HG02885 (cell line): ENCODE data around the gene NCOA5.

ENCODE experiments used
- ATAC-seq: cut with Tn5 transposase; IDR thresholded peaks from one replicate; pipeline ENCODE4 v1.9.1; 2021; ENCODE audit warnings: mild to moderate bottlenecking; ENCODE audit not compliant: unreplicated experiment, poor library complexity

The NCOA5 gene

DNA sequence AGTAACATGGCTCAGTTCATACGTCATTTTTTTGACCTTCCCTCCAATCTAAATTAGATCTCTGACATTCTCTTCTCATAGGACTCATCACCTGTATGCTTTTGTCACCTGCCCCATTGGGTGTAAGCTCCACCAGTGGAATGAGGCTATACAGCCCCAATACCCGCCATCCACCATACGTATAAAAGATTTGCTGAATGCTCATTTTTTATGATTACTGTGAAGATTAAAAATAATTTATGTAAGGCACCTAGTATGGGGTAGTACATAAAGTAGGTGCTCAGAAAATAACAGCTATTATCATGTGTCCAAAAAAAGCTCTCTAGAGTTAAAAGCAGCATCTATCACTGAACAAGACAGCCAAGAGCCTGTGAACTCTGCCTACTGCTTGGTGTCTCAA is 24.1 kb downstream of the NCOA5 start:
- no peak for ATAC-seq

DNA sequence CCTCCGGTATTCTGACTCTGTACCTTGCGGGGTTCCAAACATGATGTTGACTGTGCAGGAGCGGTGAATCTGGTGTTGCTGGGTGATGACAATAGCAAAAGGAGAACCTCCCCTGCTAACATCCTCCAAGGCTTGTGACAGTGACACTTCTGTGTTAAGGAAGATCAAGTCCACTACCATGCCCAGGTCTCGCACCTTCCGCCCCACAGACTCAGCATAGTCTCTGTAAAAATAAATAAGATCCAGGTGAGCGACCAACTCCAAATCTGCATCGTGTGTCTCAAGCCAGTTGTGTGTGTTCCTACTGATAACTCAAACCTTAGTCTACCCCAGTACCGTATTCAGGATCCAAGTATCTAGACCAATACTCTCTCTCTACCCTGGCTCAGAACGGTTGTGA is 24.8 kb downstream of the NCOA5 start:
- ATAC-seq: no peak

DNA sequence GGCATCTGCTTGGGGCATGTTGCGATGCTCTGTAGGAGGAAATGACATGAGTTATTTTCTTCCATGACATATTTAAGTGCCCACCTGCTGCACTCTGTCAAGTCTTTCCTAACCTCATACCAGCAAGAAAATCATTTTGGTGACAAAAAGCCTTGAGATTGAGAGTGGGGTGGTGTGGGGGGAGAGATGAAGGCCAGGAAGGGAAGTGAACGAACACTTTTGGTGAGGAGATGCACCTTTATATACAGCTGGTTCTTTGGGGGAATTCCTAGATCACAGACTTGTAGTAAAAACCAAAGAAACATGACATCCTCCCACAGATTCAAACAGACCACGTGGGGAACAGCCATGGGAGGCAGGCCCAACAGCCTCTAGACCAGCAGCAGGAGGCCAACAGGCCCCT is 26.1 kb downstream of the NCOA5 start:
- ATAC-seq: no peak

DNA sequence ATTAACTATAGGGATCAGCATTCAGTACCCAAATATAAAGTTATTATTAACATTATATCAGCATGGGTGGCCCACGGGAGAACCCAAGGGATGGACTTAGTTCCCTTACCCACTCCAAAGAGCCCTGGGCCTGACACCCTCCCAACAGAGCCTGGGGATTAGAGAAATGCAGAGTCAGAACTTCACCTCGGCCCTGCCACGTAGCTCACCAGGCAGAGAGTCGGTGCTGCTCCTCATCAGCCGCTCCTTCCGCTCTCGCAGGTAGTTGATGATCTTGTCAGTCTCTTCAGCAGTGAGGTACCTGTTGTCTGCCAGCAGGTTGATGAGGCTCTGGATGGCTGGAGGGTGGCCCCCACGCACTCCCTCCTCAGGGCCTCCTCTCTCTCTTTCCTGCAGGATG is 26.6 kb downstream of the NCOA5 start:
- no peak for ATAC-seq

DNA sequence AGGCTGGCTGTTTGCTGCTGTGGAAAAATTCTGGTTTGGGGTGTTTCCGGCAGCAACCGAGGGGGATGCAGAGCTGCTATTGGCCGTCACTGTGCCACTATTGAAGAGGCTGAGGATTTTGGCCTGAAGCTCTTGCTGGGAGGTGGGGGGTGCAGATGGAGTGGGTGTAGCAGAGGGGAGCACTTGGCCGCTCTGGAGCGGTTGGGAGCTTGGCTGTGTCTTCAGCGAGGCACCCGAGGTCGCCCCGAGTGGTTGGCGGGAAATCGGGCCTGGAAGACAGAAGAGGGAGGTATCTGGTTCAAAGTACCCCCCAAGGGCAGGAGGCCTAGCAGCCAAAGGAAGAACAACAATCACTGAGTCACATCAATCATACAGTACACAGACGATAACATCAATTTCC is 27.1 kb downstream of the NCOA5 start:
- ATAC-seq: no peak

DNA sequence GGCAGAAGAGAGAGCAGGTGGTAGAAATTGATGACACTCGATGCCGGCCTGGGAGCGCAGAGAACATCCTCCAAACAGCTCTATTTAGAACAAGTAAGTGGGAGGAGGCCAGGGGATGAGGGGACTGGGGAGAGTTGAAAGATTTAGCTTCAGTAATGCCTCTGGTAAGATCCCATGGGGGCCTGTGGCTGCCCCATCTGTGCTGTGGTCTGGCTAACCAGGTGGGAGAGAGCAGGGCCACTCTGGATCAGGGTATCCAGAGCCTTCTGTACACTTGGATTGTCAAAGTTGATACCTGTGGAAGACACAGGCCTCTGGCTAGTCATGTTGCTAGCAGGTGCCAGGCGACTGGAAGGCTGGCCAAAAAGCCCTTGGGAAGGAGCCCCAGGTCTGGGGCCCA is 27.6 kb downstream of the NCOA5 start:
- no peak for ATAC-seq

DNA sequence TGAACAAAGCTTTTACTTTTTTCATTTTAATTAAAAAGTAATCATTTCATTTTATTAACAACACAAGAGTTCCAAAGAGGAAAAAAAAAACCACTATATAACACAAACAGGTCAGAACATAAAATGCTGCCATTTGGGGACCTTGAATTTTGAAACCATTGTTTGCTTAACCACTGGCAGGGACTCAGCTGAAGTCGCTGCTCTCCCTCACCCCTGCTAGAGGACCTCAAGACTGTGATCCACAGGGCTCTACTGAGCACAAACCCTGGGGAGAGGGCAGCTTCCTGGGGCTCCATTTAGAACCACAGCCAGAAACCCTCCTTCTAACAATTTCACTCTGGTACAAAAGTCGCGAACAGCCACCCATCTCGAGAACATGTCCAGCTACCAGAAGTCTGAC is 28.8 kb downstream of the NCOA5 start:
- no peak for ATAC-seq

DNA sequence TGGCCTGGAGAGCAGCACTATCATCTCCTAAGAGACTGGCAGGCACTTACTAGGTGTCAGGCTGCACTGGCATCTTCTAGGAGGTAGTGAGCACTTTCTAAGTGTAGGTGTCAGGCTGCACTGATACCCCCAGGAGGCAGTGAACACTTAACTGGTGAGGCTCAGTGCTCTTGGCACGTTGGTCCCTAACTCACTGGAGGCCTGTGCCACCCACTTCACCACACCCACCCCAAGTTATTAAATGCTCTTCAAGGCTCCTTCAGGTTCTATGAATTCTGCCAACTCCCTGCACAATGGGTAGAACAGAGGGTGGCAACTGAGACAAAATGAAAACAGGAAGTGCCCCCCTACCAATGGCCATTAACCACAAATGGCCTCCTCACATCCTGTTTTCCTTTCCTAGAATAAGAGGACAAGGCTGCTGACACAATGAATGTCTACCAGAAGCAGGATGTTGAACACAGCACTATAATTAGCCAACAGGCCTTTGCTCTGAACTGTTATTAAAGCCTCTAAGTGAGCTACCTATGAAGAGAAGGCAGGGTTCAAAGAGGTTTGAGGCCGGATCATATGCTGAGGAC is 29.4 kb downstream of the NCOA5 start:
- no peak for ATAC-seq

DNA sequence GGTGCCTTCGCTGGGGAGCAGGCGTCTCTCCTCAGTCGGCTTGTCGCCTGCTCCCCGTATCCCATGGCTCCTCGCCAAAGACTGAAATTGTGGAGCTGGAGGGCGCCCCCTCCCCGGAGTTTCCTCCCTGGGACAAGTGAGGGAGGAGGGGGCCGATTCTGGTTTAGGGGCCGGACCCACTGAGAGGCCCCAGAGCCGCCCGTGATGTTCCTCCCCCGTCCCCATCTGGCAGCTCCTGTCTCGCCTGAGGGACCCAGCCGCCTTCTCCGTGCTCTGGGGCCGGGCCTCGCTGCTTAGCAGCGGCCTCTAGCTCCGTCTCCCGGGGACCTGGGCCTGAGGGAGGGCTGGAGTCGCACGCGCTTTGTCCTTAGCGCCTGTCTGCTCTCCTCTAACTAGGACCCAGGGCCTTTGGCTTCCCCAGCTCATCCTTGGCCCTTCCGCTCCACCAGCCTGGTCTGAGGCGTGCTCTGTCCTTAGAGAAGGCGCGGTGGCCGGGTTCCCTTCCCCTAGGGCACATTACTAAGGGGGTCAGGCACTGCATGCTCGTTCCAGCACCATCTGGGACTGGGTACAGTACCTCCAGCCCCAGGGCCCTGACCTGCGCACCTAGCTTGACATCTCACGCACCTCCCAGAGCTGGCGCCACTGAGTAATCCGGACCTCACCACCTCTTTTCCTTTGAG is 31.0 kb downstream of the NCOA5 start:
- ATAC-seq: no peak

DNA sequence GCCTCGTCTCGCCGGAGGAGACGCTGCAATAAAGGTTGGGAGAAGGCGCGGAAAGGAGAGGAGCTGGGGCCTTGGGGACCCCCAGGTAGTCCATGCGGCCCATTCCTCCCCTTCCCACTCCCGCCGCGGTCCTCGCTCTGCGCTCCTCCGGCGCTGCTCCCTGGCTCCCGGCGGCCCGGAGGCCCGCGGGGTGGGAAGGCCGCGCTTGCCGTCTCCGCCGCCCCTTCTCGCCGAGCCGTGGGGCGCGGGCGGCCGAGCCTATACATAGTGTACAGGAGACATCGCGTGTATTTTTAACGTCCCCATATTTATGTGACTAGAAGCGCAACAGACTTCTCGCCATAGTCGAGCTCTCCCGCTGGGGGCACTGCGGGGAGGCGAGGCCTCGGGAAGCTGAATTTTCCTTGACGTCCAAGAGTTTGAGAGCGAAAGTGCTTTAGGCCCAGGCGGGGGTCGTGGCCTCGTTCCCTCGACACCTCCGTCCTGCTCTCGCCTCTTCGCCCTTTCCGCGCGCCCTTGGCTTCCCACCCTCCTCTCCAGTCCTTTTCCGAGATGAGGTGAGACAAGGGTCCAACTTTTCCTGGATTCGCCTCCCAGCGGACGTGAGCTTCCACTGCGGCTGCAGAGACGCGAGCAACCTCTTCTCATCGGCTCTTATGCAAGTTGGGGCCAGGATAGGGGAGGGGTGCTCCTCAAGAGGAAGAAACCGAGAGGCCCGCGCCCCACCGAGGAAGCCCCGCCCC is 31.7 kb downstream of the NCOA5 start:
- ATAC-seq: no peak

DNA sequence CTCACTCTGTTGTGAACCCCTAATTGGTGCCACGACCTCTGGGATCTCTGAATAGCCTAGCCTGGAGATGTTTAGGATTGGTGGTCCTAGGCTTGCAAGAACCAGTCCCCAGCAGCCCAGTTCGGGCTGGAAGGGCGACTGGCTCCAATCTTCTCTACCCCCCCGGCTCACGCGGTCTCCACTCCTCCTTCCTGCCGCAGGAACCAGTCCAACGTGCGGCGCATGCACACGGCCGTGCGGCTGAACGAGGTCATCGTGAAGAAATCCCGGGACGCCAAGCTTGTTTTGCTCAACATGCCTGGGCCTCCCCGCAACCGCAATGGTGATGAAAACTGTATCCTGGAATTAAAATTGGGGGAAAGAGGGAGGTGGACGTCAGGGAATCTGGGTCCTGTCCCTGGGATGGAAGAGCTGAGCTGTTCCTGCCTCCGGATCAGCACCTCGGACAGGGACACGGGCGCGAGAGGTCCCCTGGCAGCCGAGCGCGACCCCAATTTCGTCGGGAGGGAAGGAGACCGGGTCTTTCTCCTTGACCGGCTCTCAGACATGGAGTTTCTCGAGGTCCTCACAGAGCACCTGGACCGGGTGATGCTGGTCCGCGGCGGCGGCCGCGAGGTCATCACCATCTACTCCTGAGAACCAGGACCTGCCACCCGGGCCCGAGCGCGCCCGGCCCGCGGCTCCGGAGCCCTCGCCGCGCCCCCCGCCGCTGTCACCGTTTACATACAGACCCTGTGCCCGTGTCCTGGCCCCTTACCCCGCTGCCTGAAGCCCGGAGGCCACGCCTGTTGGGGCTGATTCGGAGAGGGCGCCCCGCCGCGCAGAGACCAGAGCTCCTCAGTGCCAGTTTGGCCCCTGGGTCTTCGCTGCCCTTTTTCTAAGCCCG is 32.5 kb downstream of the NCOA5 start:
- no peak for ATAC-seq

DNA sequence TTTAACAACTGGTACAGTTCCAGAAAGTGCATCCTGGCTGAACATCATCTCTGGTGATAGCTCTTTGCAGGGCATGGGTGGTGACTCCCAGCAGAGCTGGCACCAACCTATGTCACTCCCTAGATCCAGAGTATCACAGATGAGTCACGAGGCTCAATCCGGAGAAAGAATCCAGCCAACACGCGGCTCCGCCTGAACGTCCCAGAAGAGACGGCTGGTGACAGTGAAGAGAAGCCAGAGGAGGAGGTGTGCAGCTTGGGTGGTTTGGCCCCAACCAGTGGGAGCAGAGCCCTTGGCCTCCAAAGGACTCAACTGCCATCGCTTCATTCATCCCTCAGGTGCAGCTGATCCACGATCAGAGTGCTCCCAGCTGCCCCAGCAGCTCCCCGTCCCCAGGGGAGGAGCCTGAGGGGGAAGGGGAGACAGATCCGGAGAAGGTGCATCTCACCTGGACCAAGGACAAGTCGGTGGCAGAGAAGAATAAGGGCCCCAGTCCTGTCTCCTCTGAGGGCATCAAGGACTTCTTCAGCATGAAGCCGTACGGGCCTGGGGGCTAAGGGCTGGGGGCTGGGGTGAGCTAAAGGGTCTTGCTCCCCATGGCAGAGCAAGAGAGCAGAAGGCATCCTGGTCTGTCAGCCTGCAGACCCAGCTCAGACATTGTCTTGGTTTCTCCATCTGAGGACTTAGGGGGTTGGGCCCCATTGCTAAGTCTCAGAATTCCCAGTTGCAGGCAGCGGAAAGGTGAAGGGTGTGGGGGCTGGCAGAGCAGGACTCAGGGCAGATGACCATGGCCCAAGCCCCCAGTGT is 33.5 kb downstream of the NCOA5 start:
- no peak for ATAC-seq

DNA sequence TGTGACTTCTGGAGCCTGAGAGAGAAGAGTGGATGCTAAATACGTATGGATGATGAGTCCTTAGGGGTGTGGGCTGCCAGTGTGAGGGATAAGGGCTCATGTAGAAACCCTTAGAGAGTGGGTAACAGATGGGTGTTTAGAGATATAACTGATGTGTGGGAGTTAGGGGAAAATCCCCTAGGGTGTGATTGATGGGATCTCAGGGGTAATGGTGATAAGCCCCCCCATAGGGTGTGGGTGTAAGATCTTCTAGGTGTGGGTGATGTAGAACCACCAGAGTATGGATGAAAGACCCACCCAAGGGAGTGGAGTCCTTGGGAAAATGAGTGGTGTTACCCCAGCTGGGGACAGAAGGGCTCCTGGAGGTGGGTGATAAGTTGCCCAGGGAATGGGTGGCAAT is 34.5 kb downstream of the NCOA5 start:
- ATAC-seq: no peak

DNA sequence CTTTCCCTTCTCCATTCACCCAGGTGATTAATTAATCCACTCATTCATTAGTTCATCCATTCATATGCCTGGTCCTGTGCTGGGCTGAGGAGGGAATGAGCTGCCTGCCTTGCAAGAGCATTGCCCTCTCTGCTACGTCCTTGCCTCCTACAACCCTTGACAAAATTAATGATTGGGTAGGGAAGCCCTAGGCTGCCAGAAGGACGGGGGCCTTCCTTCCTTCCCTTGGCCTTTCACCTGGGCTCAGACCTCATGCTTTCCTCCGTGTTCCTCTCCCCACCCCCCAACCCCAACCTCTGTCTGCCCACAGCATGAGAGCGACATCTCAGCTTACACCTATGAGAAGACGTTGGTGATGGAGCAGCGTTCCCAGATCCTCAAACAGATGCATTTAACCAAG is 35.2 kb downstream of the NCOA5 start:
- ATAC-seq: no peak

DNA sequence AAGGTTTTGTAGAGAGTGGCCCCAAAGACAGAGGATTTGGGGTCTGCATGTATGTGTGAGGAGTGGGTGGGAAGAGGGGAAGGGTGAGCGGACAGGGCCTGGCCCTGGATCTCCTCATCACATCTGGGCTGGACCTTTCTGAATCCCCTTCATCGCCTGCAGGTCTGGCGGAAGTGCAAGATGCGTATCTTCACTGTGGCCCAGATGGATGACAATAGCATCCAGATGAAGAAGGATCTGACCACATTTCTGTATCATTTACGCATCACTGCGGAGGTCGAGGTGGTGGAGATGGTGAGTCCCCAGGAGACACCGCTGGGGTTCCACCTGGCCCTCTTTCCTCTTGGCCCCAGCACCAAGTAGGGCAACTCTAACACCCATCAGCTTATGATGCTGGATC is 36.3 kb downstream of the NCOA5 start:
- ATAC-seq: no peak

DNA sequence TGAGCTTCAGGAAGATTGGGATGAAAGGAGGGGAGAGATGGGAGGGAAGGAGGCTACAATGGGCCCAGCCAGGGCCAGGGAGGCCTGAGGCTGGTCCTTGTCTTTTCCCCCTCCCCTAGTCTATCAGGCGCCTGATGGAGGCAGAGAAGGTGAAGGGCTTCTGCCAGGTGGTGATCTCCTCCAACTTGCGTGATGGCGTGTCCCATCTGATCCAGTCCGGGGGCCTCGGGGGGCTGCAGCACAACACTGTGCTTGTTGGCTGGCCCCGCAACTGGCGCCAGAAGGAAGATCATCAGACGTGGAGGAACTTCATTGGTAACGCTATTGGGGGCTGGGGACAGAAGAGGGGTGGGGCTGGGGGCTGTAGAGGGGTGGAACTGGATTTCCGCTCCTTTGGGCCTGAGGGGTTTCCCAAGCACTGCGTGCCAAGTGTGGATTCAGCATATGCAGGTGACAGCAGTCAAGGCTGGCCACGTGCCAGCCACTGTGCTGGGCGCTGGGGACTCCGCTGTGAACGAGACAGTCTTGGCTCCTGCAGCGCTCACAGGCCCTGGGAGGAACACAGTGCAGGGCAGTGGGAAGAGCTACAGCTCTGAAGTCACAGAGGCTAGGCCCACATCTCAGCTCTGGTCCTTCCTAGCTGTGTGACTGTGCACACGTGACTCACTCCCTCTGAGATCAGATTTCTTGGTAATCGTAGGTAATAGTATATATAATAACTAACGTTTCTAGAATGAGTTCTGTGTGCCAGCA is 38.0 kb downstream of the NCOA5 start:
- ATAC-seq: no peak

DNA sequence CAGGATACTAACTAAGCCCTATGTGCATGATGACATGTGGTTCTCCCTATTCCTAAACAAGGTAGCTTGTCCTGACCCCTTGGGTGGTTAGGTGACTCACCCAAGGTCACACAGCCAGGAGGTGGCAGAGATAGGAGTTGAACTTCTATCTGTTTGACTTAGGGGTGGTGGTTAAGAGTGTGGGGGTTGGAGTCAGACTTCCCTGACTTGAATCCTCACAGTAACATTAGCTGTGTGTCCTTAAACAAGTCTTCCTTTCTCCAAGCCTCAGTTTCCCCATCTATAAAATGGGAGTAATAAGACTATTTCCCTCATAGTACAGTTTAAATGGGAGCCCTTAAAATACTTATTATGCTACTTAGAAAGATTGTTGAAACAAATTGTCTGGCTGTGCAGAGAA is 38.9 kb downstream of the NCOA5 start:
- ATAC-seq: no peak

DNA sequence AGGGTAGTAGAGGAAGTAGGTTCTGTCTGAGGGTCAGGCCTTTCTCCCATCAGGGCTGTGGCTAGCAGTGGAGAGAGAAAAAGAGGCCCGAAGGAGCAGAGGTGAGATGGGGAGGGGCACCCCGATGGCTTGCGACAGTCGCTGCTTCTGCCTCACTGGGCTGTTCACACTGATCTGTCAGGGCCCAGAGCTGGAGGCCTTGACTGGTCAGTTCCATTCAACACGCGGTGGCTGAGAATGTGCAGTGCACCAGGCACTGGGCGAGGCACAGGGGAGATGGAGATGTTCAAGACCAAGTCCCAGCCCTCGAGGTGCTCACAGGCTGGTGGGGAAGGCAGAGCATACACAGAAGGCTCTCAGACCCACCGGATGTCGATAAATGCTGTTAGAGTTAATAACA is 39.3 kb downstream of the NCOA5 start:
- no peak for ATAC-seq

DNA sequence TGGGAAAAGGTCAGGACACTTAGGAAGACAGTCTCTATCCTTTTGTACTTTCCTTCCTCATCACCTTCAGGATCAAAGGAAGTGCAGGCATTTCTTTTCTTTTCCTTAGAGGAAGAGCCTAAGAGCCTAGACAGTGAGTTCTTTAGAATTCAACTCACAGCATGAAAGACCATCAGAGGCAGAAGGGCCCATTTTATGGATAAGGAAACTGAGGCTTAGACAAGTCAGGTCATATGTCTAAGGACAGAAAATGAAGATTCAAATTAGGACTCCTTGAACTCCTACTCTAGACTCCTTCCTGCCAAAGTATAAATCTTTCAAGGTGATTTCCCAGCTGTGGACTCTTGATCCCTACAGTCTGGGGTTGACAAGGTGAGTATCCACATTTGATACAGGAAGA is 39.9 kb downstream of the NCOA5 start:
- ATAC-seq: no peak
